Measurements from ENCODE around the gene RNASEL.
"Not testable (repeated sequence)": the region's sequence is repeated elsewhere in the genome, so short reads cannot be mapped to it uniquely, and the experiment has no call there.

The RNASEL gene

DNA sequence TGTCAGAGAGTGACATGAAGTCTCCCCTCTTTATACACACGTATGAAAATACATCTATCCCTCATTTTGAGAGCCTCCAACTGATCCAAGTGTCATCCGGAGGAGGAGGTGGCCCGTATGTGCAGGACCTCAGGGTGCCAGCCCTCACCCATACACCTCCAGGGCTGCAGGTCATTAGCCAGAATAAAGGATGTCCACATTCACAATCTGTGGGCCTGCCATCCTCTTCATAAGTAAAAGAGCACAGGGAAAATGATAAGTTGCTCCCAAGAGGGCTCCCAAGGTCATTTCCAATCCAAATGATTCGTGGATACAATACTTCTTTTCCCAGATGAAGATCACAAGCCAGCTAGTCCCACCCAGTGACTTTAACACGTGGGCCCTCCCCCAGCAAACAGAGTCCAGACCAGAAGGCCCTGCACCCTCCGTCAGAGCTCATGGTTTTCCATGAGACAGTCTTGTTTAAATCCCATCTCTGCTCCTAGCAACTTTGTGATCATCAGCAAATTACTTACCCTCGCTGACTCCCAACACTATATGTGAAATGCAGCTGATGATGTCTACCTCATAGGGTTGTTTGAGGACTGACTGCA is 28.6 kb downstream of the RNASEL start:
- no peak for DNase-seq (ENCODE audit: low spot score)

GRCh38 chr1:182556279-182556678 is 32.8 kb downstream of the RNASEL start:
- no peak for DNase-seq (ENCODE audit: low spot score)

- DNase-seq (ENCODE audit: low spot score) = no peak
Measured at GRCh38 chr1:182555493-182555892, 33.6 kb downstream of the RNASEL start.

DNA sequence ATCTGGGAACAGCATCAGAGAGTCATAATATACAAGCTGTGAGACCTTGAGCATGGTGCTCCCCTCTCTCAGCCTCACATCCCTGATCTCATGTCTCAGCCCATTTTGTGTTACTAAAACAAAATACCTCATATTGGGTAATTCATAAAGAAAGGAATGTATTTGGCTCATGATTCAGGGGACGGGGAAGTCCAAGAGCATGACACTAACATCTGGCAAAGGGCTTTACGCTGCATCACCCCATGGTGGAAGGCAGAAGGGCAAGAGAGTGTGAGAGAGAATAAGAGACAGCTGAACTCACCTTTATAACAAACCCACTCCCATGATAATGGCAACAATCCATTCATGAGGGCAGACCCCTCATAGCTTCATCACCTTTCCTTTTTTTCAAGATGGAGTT is 36.5 kb downstream of the RNASEL start:
- no peak for DNase-seq (ENCODE audit: low spot score)

DNA sequence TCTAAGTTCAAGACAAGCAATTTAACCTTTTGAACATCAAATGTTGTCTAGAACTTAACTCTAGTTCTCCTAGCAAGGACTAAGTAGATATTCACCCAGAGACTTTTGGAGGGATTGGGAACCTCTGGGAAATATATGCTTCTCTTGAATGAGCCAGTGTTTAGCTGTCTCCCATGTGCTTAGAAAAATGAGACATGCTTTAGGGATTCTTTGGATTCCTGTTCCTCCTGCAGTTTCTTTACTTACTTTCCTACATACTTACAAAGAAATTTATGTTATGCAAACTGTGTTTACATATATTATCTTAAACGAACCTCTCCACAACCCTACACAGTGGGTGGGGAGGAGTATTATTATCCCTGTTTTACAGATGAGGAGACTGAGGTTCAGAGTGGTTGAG is 39.2 kb downstream of the RNASEL start:
- no peak for DNase-seq (ENCODE audit: low spot score)

DNA sequence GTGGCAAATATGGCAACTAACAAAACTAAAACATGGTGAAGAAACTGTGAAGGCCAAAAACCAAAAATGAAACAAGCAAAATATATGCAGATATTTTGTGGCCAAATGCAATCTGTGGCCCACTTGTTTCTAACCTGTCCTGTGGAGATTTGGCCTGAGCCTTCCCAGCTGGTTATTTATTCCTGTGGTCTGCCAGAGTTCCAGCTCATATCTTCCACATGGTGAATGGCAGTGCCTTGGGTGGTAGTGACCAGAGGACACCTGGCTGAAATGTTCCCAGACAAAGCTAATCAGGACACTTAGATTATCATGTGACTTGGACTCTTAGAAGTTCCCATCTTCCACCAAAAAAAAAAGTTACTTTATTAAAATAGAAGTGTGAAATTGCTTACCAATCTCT is 39.7 kb downstream of the RNASEL start:
- DNase-seq (ENCODE audit: low spot score) = peak; percentile 50

DNA sequence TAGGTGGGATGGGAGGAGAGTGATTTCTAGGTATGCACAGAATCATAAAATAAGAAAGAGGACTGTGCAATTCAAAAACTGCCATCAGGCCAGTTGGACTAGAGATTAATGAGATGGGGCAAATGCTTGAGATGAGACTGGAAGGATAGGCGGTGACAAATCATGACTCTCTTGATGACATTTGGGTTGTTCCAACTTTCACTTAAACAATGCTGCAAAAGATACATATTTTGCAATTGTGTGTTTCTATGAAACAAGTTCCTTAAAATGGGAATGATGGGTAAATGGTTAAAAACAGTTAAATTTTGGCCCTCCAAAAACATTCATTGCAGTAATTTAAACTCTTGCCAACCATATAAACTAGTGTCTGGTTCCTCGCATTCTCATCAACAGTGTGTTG is 55.2 kb downstream of the RNASEL start:
- DNase-seq (ENCODE audit: low spot score) = no peak

DNA sequence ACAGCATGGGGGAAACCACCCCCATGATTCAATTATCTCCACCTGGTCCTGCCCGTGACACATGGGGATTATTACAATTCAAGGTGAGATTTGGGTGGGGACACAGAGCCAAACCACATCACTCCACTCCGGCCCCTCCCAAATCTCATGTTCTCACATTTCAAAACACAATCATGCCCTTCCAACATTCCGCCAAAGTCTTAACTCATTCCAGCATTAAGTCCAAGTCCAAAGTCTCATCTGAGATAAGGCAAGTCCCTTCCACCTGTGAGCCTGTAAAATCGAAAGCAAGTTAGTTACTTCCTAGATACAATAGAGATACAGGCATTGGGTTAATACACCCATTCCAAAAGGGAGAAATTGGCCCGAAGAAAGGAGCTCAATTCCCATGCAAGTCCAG is 60.9 kb downstream of the RNASEL start:
- not testable (repeated sequence) for DNase-seq (ENCODE audit: low spot score)

GRCh38 chr1:182527680-182528079 is 61.4 kb downstream of the RNASEL start:
- no peak for DNase-seq (ENCODE audit: low spot score)

- no peak for DNase-seq (ENCODE audit: low spot score)
Measured at GRCh38 chr1:182525342-182525741, 63.7 kb downstream of the RNASEL start.

Measured in cerebellar cortex (tissue), 1 donor.